Measurements from ENCODE around the gene ACRBP.

Gene ACRBP

GRCh38 chr12:6647083-6647604 is at the start of gene ACRBP:
TSS of gene ACRBP (minus strand) at chr12:6647432. CDS start at chr12:6647366, 66 bp downstream.
- DNase-seq, result no peak

- no peak for DNase-seq
Observed at GRCh38 chr12:6695313-6696045, 48.2 kb upstream of the ACRBP start.

- DNase-seq, result no peak
Observed at GRCh38 chr12:6694701-6695100, 47.5 kb upstream of the ACRBP start.

GRCh38 chr12:6693832-6694355 is 46.7 kb upstream of the ACRBP start:
- DNase-seq, result no peak

GRCh38 chr12:6692888-6693287 is 45.7 kb upstream of the ACRBP start:
- no peak for DNase-seq

- no peak for DNase-seq
Observed at GRCh38 chr12:6691473-6691872, 44.2 kb upstream of the ACRBP start.

- peak; percentile 96 for DNase-seq
Observed at GRCh38 chr12:6688999-6689882, 42.0 kb upstream of the ACRBP start, which contains the start of gene ZNF384. TSS of gene ZNF384 (minus strand) at chr12:6689375. CDS start at chr12:6679520, 9,855 bp downstream.

GRCh38 chr12:6688543-6688998 is 41.3 kb upstream of the ACRBP start:
- DNase-seq, result no peak

- DNase-seq, result no peak
Observed at GRCh38 chr12:6685814-6686213, 38.6 kb upstream of the ACRBP start.

- peak; percentile 32 for DNase-seq
Observed at GRCh38 chr12:6684609-6685008, 37.4 kb upstream of the ACRBP start.

- no peak for DNase-seq
Observed at GRCh38 chr12:6676962-6677361, 29.7 kb upstream of the ACRBP start.

GRCh38 chr12:6672143-6672542 is 24.9 kb upstream of the ACRBP start:
- no peak for DNase-seq

GRCh38 chr12:6667559-6668210 is 20.5 kb upstream of the ACRBP start:
- DNase-seq, result no peak

- no peak for DNase-seq
Observed at GRCh38 chr12:6666211-6666610, 19.0 kb upstream of the ACRBP start.

GRCh38 chr12:6664902-6665301 is 17.7 kb upstream of the ACRBP start:
- no peak for DNase-seq

- peak; percentile 98 for DNase-seq
Observed at GRCh38 chr12:6662906-6663742, 15.9 kb upstream of the ACRBP start, which contains the start of gene ING4. TSS of gene ING4 (minus strand) at chr12:6663119. CDS start at chr12:6663101, 18 bp downstream.

GRCh38 chr12:6662602-6662905 is 15.3 kb upstream of the ACRBP start:
- no peak for DNase-seq

- no peak for DNase-seq
Observed at GRCh38 chr12:6653987-6654386, 6.8 kb upstream of the ACRBP start.

- no peak for DNase-seq
Observed at GRCh38 chr12:6653342-6653741, 6.1 kb upstream of the ACRBP start.

- no peak for DNase-seq
Observed at GRCh38 chr12:6652391-6652790, 5.2 kb upstream of the ACRBP start.

- no peak for DNase-seq
Observed at GRCh38 chr12:6650832-6651231, 3.6 kb upstream of the ACRBP start.

All from NCI-H2081 treated with DMSO at 0.1 percent for 48 hours (cell line).